GM19397 (cell line): ENCODE data around the gene PIP5KL1.

ENCODE experiments used
- ATAC-seq: cut with Tn5 transposase; IDR thresholded peaks from one replicate; pipeline ENCODE4 v1.9.1; 2021; ENCODE audit warnings: mild to moderate bottlenecking, moderate library complexity; ENCODE audit not compliant: unreplicated experiment

The PIP5KL1 gene

DNA sequence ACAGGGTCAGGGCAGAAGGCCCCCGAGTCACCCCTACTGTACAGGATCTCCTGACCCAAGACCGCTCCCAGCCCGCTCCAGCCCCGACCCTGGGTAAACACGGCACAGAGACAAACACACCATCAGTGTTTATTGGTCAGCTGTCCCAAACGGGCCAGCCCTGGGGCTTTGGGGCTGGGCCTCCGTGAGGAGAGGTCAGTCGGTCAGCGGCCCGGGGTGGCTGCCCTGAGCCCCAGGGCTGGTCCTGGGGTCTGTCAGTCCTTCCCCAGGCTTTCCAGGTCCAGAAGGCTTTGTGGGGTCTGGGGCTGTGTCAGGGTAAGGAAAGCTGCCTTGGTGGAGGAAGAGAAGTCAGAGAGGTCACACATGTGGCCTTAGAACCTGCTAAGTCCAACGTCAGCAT, 4.4 kb upstream of the PIP5KL1 start:
- ATAC-seq, result no peak

- ATAC-seq, result no peak
Observed at GRCh38 chr9:127934248-127934647, 3.7 kb upstream of the PIP5KL1 start.

DNA sequence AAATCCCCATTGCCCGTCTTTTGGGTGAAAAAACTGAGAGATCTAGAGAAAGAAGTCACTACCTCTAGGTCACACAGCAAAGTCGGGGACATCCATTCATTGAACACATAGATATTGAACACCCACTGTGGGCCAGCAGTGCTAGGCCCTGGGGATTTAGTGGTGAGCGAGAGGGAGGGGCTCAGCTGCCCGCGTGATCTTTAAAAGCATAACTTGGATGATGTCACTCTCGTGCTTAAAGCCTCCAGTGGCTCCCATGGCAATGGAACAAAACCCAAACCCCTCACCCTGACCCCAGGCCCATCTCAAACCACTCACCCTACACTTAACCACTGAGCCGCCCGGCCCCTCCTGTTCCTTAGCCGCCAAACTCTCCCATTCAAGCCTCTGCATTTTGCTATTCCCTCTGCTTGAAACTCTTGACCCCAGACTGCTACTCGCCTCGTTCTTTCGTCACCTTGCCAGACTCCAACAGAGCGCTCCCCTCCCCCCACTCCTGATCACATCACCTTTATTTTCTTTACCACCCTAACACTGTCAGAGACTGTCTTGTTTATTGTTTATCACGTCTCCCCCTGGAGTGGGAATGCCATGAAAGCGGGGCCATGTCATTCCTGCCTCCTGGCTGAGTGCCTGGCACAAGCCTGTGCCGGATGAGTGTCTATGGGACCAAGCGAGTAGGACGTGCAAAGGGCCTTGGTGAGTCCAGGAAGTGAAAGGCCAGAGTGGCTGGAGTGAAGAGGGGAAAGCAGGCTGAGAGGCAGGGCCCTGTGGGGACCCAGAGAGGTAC, 710 bp upstream of the PIP5KL1 start:
- ATAC-seq, result peak; percentile 6

- no peak for ATAC-seq
Observed at GRCh38 chr9:127929625-127929979, 975 bp downstream of the PIP5KL1 start.

- no peak for ATAC-seq
Observed at GRCh38 chr9:127928676-127929624, 1.6 kb downstream of the PIP5KL1 start.

DNA sequence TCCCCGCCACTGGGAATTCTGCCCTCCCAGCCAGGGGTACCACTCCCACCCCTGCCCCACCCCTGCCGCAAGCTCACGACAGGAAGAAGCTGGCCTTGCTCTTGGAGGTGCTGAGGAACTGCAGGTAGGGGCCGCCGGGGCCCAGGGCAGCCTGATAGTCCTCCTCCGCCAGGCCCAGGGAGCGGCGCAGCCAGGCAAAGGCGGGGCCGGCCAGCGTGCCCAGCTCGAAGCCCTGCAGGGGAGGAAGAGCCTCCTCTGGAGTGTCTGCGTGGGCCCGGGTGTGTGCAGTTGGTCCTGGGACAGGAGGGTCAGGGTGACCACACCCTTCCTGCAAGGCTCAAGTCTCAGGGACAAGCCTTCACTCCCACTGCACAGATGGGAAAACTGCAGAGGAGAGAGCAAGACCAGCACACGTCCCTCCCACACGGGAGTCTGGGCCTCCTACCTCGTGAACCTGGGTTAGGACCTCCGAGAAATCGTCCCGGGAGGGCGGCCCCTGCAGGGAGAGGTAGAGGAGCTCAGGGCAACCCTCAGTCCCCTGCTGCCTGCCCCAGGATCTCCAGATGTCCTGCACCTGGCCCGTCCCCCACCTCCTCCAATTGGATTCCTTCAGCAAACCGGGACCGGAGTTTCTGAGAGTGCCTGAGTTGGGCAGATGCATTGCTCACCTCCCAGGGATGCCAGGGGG, 2.4 kb downstream of the PIP5KL1 start:
- no peak for ATAC-seq

- ATAC-seq, result no peak
Observed at GRCh38 chr9:127927201-127927987, 3.2 kb downstream of the PIP5KL1 start.

- ATAC-seq, result no peak
Observed at GRCh38 chr9:127926906-127927200, 3.7 kb downstream of the PIP5KL1 start.

GRCh38 chr9:127925959-127926905, 4.3 kb downstream of the PIP5KL1 start:
- no peak for ATAC-seq

DNA sequence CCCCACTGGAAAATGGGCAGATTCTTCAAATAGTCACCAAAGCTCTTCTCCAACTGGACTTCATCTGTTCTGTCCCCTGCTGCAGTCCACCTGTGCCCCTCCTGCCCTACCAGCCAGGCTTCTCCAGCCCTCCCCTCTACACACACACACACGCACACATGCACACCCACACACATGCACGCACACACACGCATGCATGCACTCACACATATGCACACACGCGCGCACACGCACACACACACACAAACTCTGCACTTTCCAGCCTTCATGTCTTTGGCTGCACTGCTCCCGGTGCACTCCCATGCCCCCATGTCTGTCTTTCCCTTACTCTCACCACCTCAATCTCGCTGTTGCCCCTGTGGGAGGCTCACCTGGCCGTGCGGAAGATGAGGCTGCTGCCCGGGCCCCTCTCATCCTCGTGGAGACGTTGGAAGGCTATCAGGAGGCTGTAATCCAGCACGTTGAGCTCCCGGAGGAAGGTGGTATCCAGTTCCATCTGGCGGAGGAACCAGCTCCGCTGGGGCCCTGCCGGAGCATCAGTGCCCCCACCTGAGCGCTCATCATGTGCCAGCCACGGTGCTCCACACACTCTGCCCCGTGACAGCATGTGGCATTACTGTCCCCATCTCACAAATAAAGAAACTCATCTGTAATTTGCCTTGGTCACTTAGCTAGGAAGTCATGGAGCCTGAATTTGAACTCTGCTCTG, 5.7 kb downstream of the PIP5KL1 start:
- ATAC-seq, result no peak

DNA sequence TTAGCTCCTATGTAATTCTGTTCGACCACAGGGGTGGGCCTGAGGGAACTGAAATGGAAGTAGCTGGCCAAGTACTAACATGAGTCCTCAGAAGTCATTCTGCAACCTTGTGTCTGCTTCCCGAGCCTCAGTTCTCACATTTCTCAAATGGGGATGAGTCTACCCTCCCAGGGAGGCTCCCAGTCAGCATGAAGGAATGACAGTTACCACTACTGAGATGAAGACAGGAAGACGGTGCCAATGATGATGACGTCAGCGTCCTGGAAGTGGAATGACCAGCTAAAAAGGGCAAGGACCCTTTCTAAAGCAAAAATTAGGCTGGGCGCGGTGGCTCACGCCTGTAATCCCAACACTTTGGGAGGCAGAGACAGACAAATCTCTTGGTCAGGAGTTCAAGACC, 6.8 kb downstream of the PIP5KL1 start:
- no peak for ATAC-seq

DNA sequence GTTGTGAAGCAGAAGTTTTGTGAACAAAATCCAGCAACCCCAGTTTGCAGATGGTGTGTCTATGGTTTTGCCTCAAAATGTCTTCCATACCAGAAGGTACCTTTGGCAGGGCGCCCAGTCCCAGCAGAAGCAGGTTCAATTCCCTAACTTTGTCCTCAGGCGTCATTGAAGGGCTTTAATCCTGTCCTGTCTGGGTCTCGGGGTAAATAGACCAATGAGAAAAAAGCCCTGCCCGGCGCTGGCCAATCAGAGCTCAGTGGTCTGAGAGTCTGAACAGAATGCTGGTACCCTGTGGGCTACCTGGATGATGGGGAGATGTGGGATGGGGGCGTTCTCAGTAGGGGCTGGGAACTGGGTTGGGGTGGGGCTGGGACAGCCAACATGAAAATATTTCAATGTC, 7.5 kb downstream of the PIP5KL1 start:
- no peak for ATAC-seq

DNA sequence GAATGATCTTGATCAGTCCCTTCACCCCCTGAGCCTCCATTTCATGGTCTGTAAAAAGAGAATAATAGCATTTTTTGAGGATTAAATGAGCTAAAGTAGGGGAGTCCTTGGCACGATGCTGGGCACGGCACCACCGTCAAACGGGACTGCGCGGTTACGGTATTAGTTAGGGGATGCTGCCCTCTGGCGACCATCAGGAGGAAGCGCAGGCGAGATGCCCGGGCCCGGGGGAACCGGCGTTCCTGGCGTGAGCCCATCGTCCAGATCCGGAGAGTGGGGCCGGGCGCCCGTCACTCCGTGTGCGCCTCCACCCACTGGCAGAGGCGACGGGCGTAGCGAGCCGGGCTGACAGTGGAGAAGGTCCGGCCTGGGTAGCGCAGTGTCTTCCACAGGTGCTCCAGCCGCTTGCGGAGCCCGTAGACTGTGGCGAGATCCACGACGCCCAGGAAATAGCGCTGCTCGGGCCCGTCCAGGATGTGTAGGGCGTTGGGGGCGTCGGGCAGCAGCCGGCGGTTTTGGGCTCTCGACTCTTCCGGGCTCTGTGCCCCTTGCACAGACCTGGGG, 8.9 kb downstream of the PIP5KL1 start:
- ATAC-seq, result no peak

- ATAC-seq, result no peak
Observed at GRCh38 chr9:127920794-127921193, 9.8 kb downstream of the PIP5KL1 start.

GRCh38 chr9:127919253-127919815, 11.2 kb downstream of the PIP5KL1 start:
- no peak for ATAC-seq

DNA sequence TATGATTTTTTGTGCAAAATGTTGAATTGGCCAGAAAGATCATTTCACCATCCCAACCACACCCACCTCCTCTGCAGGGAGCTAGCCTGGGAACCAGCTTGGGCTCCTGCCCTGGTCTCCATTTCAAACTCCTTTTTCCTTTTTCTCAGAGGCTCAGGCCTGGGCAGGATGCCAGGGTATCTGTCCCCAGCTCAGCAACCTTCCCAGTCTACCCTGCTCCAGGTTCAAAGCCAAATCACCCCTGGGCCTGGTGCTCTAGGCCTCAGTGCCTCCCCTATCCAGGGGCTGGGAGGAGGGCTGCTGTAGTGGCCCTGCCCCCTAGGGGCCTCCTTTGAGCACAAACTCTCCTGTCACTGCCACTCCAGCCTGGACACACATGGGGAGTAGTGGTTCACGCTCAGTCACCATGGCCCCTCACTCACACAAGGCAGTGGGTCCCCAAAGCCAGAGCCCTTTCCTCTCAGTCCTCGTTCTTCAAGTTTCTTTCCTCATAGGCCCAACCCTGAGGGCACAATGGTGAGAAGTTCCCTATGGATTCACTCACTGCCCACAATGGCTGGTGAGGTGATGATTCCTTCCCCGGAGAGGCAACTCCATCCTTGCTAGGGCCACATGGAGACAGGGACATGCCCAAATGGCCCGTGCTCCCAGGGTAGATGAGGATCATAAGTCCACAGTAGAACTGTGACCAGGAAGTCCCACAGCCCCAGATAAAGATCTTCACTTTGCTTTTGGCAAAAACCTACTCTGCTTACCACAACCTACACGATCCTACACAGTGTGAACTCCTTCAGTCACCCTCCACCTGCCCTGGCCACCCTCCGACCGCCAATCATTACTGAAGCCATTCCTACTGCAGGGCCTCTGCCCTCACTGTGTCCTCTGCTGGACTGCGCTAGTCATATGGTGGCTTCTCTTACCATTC, 12.1 kb downstream of the PIP5KL1 start:
- no peak for ATAC-seq

- ATAC-seq, result no peak
Observed at GRCh38 chr9:127917603-127918002, 13.0 kb downstream of the PIP5KL1 start.
